ENCODE results near the gene PARP14.

DNA sequence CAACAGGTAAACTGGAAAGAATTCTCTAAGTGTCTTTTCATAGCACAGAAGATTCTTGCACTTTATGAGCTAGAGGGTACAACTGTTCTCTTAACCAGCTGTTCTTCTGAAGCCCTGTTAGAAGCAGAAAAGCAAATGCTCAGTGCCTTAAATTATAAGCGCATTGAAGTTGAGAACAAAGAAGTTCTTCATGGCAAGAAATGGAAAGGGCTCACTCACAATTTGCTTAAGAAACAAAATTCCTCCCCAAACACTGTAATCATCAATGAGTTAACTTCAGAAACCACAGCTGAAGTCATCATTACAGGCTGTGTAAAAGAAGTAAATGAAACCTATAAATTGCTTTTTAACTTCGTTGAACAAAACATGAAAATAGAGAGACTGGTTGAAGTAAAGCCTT lies 19.6 kb downstream of the PARP14 start:
- no peak for TF ChIP-seq CTCF (conservative IDR thresholded peaks at IDR 0.05; ENCODE audit: low read depth, low read length)
- TF ChIP-seq EZH2phosphoT487 (IDR thresholded peaks at IDR 0.05; ENCODE audit: borderline replicate concordance, low read length) = no peak
